GM12891 (cell line): ENCODE results near the gene TNMD.

Experiments used
- DNase-seq: peaks from one replicate; pipeline ENCODE4 v3.0.0; 2011; ENCODE audit warnings: low spot score; ENCODE audit not compliant: insufficient read length
- FAIRE-seq: peaks from 2 replicates; lab custom pipeline; 2011; peaks lifted over from hg19 to GRCh38; lab: Jason Lieb, UNC
- PAX5 ChIP-seq: IDR thresholded peaks from 2 replicates; pipeline ENCODE4 v1.6.1; 2011; ENCODE audit warnings: low read length, moderate library complexity, mild to moderate bottlenecking; ENCODE audit not compliant: insufficient read depth, severe bottlenecking
- POLR2A ChIP-seq: IDR thresholded peaks from 2 replicates; pipeline ENCODE4 v1.6.1; 2011; ENCODE audit warnings: low read depth, low read length, control low read depth
- POLR2AphosphoS5 ChIP-seq: IDR thresholded peaks from 2 replicates; pipeline ENCODE4 v1.6.1; 2011; ENCODE audit warnings: low read depth, low read length, control low read depth
- POU2F2 ChIP-seq: IDR thresholded peaks from 2 replicates; pipeline ENCODE4 v1.6.1; 2011; ENCODE audit warnings: low read depth, mild to moderate bottlenecking, control low read depth, low read length, moderate library complexity
- SPI1 ChIP-seq: IDR thresholded peaks from 2 replicates; pipeline ENCODE4 v1.6.1; 2011; ENCODE audit warnings: low read depth, low read length, control low read depth
- TAF1 ChIP-seq: IDR thresholded peaks from 2 replicates; pipeline ENCODE4 v1.6.1; 2011; ENCODE audit warnings: low read depth, low read length, control low read depth

The TNMD gene

DNA sequence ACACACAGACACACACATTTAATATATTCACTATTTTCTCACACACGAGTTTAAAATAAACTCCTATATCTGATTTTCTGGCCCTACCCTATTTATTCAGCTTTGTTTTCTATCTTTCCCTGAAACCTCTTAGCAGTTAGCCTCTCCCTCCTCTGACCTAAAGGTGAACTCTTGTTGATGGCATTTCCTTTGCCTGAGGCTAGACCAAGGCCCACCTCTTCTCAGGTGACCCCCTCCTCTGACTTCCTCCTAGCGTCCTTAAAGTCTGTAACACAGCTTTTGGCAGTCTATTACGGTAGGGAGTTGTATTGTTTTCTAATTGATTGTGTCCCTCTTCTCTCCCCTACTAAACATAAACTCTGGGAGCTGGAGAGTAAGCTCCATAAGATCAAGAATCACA lies 57.6 kb downstream of the TNMD start:
- FAIRE-seq = no peak
- no peak for DNase-seq
- no peak for TF ChIP-seq POLR2AphosphoS5
- no peak for TF ChIP-seq TAF1
- TF ChIP-seq POU2F2 = no peak
- TF ChIP-seq PAX5 = no peak
- TF ChIP-seq SPI1 = no peak
- no peak for TF ChIP-seq POLR2A

- no peak for TF ChIP-seq POLR2AphosphoS5
- no peak for TF ChIP-seq POLR2A
- no peak for TF ChIP-seq TAF1
- no peak for TF ChIP-seq SPI1
- TF ChIP-seq POU2F2 = no peak
- no peak for TF ChIP-seq PAX5
- FAIRE-seq (no peak), DNase-seq (no peak)
Measured at GRCh38 chrX:100643212-100643611, 58.5 kb downstream of the TNMD start.

DNA sequence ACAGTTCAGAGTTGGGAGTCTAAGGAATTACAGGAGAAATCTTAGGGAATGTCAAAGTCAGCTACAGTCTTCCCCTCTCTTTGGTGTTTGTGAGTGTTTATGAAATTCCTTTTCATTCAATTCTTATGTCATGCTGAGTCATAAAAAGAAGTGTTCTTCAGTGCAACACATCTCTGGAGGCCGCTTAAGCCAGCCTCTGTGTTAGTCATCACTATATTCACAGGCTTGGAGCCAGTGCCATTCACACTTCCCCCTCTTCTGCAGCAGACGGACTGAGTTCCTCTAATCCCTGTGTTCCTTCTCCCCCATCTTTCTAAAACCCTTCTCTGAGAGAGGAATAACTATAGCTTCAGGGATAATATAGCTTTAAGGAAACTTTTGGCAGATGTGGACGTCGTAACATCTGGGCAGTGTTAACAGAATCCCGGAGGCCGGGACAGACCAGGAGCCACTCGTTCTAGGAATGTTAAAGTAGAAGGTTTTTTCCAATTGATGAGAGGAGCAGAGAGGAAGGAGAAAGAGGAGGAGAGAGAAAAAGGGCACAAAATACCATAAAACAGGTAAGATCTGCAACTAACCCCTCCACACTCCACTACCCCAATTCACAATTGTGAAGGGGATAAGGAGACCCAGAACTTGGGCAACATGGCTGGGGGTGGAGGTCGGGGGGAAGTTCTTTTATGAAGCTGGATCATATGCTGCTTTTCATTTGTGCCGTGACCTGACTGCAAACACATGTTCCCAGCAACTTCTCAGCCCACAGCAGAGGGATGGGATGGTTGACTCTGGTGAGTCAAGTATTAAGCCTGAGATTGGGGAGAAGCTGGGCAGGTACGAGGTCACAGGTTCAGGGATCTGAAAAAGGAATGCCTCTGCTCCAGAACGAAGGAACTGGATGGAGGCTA lies 59.5 kb downstream of the TNMD start, which contains the start of gene SRPX2:
Gene SRPX2 (plus strand): TSS at position 244 of the 905 bp plus-strand sequence. CDS start 2,124 bp downstream, outside the sequence.
- FAIRE-seq = no peak

DNA sequence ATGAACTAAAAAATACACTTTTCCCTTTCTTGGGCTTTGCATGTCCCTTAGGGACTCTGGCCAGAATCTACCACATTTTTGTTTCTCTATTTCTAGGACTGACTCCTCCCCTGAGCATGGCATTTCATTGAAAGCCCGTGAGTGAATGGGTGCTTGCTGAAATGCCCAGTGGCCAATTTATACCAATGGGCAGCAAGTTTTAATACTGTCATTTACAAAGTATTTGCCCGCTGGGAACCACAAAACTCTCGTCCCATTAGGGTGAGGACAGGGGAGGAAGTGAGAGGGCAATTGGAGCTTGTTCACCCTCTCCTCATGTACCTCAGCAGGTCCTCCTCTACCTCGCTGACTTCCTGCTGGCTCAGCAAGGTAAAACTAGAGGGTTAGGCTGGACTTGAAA lies 60.4 kb downstream of the TNMD start:
- FAIRE-seq (no peak), DNase-seq (no peak)

More for the DNA sequence above, 59.5 kb downstream of the TNMD start, which contains the start of gene SRPX2:
- TF ChIP-seq POLR2A = no peak
- no peak for TF ChIP-seq TAF1
- TF ChIP-seq SPI1 = no peak
- TF ChIP-seq POLR2AphosphoS5 = no peak
- TF ChIP-seq PAX5 = no peak
- no peak for TF ChIP-seq POU2F2
- DNase-seq = no peak

GRCh38 chrX:100647095-100647494 lies 62.4 kb downstream of the TNMD start:
- TF ChIP-seq PAX5 (no peak), TAF1 (no peak), SPI1 (no peak), POU2F2 (no peak), POLR2AphosphoS5 (no peak), POLR2A (no peak)
- FAIRE-seq (no peak), DNase-seq (no peak)

More for the DNA sequence above, 60.4 kb downstream of the TNMD start:
- TF ChIP-seq PAX5 = no peak
- no peak for TF ChIP-seq POU2F2

GRCh38 chrX:100647739-100648138 lies 63.0 kb downstream of the TNMD start:
- no peak for DNase-seq
- no peak for FAIRE-seq
- no peak for TF ChIP-seq POU2F2
- no peak for TF ChIP-seq POLR2A
- no peak for TF ChIP-seq SPI1
- TF ChIP-seq TAF1 = no peak
- TF ChIP-seq PAX5 = no peak
- no peak for TF ChIP-seq POLR2AphosphoS5

GRCh38 chrX:100648458-100649417 lies 64.0 kb downstream of the TNMD start:
- FAIRE-seq (no peak), DNase-seq (no peak)
- TF ChIP-seq POLR2AphosphoS5 (no peak), TAF1 (no peak), POU2F2 (no peak), POLR2A (no peak), SPI1 (no peak), PAX5 (no peak)
